C1 segment of cervical spinal cord (tissue), 14 donors: Measurements from ENCODE around the gene OSR1.
"Not testable (repeated sequence)": the region's sequence is repeated elsewhere in the genome, so short reads cannot be mapped to it uniquely, and the experiment has no call there.

ENCODE experiments used
- DNase-seq, 14 donors: peaks; one replicate each; lab custom pipeline; 2025; lab: John Stamatoyannopoulos, UW

OSR1 gene

DNA sequence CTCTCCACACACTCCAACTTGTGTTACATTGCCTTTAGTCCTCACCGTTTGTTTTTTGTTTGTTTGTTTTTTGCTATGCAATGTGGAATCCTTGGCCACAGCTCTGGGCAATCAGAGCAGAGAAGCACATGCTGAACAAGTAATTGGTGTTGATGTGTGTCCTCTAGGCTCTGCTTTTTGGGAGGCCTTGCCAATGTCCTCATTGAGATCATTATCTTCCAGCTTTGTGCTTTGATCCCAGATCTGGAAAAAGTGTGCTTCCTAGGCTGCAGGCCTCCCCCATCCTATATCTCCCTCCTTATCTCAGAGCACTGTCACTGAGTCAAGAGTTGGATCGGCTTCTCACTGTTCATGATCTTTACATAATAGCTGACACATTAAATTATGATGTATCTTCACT is 25.9 kb downstream of the OSR1 start:
- no peak for DNase-seq

DNA sequence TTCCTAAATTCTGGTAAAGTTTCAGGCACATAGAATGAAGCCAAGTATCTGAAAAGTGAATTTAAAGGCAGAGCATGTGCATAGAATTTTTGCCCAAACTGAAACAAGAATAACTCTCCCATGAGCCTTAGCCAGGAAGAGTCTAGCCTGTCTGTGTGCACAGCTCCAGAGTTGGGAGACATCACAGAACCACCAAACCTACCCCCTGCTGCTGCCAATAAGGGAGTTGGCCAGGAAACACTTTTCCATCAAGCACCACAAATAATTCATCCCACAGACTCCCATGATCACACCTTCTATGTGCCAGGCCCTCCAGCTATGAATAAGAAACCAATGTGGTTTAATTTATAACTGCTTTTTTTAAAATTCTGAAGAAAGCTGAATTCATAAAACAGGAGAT is 27.0 kb downstream of the OSR1 start:
- no peak for DNase-seq

DNA sequence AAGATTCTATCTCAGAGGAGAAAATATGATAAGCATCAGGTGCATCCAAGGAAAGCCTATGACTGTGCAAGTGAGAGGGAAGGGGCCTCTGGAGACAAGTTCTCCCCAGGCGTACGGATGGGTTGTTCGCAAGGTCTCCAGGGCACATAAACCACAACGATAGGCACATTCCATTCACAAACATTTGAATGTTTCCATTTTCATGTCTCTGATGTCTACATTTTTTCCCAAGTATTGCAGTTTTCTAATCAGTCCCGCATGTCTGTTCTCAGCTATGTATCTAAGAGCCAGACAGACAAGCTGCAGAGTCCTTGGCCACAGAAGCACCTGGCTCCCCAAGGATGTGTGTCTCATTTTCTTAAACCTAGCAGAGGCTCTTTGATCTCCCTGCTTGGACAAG is 28.0 kb downstream of the OSR1 start:
- DNase-seq, result no peak

DNA sequence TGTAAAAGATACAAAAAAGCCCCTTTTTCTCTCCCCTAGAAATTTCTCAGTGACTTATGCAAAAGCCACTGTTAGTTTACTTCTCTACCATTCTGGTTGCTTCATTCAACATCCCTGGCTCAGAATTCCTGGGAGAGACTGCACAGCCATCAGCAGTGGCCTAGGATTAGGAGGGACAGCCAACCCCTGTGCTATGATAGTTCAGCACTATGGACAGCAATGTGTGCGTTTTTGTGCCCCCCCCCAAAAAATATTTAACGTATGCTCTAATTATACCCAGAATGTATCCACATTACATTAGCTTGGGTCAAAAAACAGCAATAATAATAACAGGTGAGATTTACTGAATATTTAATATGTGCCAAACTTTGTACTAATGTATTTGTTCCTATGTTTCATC is 29.0 kb downstream of the OSR1 start:
- no peak for DNase-seq

DNA sequence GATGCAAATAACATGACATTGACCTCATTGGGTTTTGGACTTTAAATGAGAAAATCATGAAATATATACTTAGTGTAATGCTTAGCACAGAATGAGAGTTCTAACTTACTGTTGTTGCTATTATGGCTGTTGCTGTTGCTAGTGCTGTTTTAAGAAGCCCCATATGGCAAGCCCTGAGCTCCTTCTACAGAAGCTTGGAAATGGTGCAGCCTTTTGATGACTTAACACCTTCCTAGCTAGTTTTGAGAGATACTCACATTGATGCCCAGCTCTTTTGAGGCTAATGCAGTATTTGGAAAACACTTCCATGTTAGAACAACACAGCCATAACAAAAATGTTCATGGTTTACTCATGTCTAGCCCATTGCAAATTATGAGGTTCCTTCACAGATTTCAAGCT is 30.9 kb downstream of the OSR1 start:
- no peak for DNase-seq

DNA sequence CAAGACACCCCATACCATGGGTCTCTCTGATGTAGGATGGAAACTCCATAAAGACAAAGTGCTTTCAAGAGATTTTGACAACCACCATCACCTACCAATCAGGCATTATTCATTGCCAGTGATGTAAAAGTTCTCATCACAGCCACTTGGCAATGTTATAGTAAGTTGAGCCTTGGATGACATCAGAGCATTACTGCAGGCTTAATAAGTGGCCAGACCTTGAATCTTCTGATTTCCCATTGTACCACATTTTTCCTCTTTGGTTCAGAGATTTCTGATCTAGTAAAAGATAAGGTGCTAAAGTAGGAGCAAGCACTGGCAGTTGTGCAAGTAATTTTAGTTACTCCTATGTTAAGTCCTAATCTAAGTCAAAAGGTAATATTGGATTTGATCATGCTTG is 36.5 kb downstream of the OSR1 start:
- DNase-seq, result no peak

DNA sequence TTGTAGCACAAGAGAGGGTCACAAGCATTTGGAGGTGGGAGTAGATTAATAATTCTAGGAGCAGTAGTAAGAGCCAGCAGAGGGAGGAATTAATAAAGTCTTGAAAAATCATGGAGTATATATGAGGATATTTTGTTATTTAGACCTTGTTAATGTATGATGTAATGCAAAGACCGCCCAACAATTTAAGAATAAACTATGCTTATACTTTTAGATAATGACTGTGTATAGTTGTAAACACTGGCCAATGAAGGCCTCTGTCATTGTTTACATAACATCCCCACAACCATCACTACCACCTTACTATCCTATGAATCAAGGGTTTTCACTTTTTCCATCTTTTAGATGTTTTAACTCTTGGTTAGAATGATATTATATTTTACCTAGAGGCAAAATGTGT is 37.6 kb downstream of the OSR1 start:
- no peak for DNase-seq

DNA sequence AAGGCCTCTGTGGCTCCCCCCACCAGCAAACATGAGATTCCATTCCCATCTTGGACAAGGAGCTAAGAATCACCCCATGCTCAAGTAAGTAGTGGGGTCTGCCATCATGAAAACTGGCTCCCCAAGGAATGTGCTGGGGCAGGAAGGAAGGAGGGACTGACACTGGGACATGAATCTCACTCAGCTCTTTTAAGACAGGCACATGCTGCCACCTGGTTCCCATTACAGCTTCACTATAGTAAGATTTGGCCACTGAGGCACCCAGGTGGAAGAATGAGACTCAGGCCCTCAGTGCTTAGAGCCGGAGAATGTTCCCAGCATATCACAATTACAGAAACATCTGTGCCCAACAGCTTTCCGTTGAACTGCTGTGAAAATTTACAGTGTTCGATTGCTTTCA is 38.7 kb downstream of the OSR1 start:
- DNase-seq, result no peak

DNA sequence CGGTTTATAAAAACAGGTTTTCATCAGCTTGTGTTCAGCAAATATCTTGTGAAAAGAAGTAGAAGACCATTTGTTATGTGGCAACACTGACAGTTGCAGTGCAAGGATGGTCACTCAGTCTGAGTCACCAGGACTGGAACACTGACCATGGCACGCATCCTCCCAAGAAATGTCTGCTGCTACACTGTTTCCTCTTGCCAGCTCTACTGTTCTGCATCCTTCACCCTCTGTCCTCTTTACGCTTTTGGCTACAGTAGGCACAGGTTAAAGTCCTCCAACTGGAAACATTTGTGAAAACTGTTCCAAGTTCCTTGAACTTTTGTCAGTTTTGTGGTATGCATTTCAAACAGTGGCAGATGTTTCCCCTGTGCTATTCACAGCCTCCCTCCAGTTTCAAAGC is 39.4 kb downstream of the OSR1 start:
- DNase-seq, result no peak

DNA sequence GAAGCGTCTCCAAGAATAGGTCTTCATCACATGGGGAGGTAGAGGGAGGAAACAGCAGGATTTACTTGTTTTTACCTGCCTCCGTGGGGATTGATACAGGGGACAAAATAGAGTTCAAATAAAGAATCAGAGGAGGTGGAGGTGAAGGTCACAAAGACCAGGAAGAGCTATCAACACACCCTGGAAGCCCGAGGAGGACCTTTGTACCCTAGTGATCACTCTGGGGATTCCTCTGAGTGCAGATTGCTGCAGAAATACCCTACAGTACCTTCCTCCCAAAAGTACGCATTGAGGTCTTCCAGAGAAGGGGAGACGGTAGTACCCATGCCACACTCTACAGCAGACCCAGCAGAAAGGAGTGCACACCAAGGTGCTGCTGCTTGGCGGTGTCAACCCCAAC is 44.9 kb downstream of the OSR1 start:
- DNase-seq, result no peak

DNA sequence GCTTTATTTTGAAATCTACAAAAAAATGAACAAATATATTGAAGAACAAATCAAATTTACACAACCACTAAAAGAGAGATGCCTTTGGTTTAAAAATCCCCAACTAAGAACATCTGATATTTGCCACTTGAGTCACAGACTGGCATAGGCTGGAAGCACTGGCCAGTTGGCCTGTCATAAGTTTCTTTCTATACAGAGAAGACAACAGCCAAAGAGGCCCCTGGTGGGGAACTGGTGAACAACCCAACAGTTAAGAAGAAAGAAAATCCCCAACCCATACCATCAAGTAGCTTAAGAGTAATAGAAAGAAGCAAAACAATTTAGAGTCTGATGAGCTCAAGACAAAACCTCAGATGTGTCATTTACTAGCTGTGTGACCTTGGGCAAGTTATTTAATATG is 45.5 kb downstream of the OSR1 start:
- no peak for DNase-seq

DNA sequence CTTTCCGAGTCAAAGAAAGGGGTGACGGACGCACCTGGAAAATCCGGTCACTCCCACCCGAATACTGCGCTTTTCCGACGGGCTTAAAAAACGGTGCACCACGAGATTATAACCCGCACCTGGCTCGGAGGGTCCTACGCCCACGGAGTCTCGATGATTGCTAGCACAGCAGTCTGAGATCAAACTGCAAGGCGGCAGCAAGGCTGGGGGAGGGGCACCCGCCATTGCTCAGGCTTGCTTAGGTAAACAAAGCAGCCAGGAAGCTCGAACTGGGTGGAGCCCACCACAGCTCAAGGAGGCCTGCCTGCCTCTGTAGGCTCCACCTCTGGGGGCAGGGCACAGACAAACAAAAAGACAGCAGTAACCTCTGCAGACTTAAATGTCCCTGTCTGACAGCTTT is 52.4 kb downstream of the OSR1 start:
- not testable (repeated sequence) for DNase-seq

DNA sequence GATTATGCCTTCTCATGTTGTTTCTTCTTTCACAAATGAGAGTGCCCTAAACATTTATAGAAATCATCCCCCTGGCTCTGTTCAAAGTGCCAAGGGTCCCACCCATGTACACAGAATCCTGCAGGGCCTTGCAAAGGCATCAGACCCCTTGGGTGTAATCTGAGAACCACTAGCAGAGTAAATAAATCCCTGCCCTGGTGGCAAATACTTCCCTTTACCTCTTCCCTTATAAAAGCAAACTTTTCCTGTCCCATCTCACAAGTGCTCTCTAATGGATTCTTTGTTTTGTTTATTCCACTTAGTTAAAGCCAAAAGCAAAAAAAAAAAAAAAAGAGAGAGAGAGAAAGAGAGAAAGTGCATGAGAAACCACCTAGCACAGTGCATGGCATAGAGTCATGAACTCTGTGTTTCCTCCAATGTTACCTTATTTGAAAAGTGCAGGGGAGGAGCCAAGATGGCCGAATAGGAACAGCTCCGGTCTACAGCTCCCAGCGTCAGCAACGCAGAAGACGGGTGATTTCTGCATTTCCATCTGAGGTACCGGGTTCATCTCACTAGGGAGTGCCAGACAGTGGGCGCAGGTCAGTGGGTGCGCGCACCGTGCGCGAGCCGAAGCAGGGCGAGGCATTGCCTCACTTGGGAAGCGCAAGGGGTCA is 52.9 kb downstream of the OSR1 start:
- DNase-seq, result not testable (repeated sequence)

DNA sequence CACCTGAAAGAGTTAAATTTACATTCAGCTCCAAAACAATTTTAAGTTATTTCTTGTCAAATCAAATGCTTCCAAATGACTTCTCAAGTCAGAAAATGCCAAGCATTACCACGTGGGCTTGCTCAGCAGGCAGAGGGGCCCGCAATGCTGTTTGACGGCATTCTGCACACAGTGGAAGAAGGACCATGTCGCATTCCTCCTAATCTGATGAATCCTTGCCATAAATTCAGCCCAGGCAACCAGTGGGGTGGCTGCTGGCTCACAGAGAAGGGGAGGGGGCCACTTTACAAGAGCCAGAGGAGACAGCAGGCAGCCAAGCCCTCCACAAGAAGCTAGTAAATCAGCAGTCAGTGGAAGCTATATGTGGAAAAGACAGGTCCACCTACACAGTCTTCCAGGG is 56.7 kb downstream of the OSR1 start:
- DNase-seq, result no peak
